A673 (cell line): ENCODE results near the gene AK5. TPM values are rescaled to one million over a fixed set of nuclear protein-coding genes. Genes with fewer than 3 reads are reported as not detected.

Source experiments
- BruUV-seq: library from RNA; stranded (reverse); fragments of 400-500 nt; replicated peaks from 2 replicates; lab custom pipeline; 2021; lab: Mats Ljungman, UMichigan
- CTCF ChIA-PET: fragments of 300-600 bp; sonication (Branson Sonifier 250); formaldehyde crosslinking; loops from one replicate; lab custom pipeline; 2022; ENCODE audit warnings: antibody characterized with exemption; lab: Charles Lee
- POLR2A ChIA-PET: fragments of 300-600 bp; sonication (Branson Sonifier 250); formaldehyde crosslinking; loops from one replicate; lab custom pipeline; 2022; ENCODE audit warnings: antibody characterized with exemption; ENCODE audit not compliant: low non-redundant PET; lab: Charles Lee
- DNase-seq: peaks from one replicate; pipeline ENCODE4 v3.0.0-alpha.2; 2015; ENCODE audit warnings: low spot score
- H3K27ac ChIP-seq: fragments of 200-600 bp; sonication (generic); 2 replicates; pipeline ENCODE4 v1.5.1; 2016; ENCODE audit warnings: mixed run types, low read depth, mild to moderate bottlenecking, mixed read lengths, antibody characterized with exemption, low read length; ENCODE audit not compliant: poor library complexity, severe bottlenecking
- H3K27me3 ChIP-seq: fragments of 200-600 bp; sonication (generic); replicated peaks from 2 replicates; pipeline ENCODE4 v1.6.1; 2017; ENCODE audit warnings: mixed run types, low read depth, mild to moderate bottlenecking, mixed read lengths, antibody characterized with exemption, low read length; ENCODE audit not compliant: insufficient read depth, poor library complexity
- H3K36me3 ChIP-seq: fragments of 200-600 bp; sonication (generic); 2 replicates; pipeline ENCODE4 v1.6.1; 2016; ENCODE audit warnings: mixed run types, mild to moderate bottlenecking, mixed read lengths, antibody characterized with exemption, low read length; ENCODE audit not compliant: insufficient read depth, poor library complexity, severe bottlenecking
- H3K4me1 ChIP-seq: fragments of 200-600 bp; sonication (generic); 2 replicates; pipeline ENCODE4 v1.6.1; 2017; ENCODE audit warnings: mixed run types, mild to moderate bottlenecking, mixed read lengths, antibody characterized with exemption, low read length; ENCODE audit not compliant: insufficient read depth, poor library complexity, severe bottlenecking
- H3K4me3 ChIP-seq: fragments of 200-600 bp; sonication (generic); 2 replicates; pipeline ENCODE4 v1.5.1; 2016; ENCODE audit warnings: low read depth, mixed run types, mild to moderate bottlenecking, mixed read lengths, low read length; ENCODE audit not compliant: poor library complexity, severe bottlenecking
- H3K9me3 ChIP-seq: fragments of 200-600 bp; sonication (generic); 2 replicates; pipeline ENCODE4 v1.6.1; 2016; ENCODE audit warnings: mixed run types, low read depth, mild to moderate bottlenecking, mixed read lengths, antibody characterized with exemption, low read length; ENCODE audit not compliant: poor library complexity, severe bottlenecking
- CTCF ChIP-seq: fragments of 300-800, 200-600 bp; sonication (generic); conservative IDR thresholded peaks from 2 replicates; pipeline ENCODE4 v1.5.1; 2017; ENCODE audit warnings: low read depth, mild to moderate bottlenecking, antibody characterized with exemption, low read length, moderate library complexity, mixed read lengths
- EZH2 ChIP-seq: fragments of 200-600 bp; sonication (generic); IDR thresholded peaks from 2 replicates; pipeline ENCODE4 v1.6.1; 2017; ENCODE audit warnings: borderline replicate concordance, low read depth, mild to moderate bottlenecking, mixed read lengths, antibody characterized with exemption, low read length; ENCODE audit not compliant: poor library complexity, severe bottlenecking
- intact Hi-C: fragments of 100-400 bp; cut with micrococcal nuclease; formaldehyde crosslinking; loops from one replicate; pipeline ENCODE4 v1.10.0; 2022; ENCODE audit not compliant: unreplicated experiment
- total RNA-seq: library from RNA; stranded (reverse); gene quantifications from 2 replicates; pipeline ENCODE4 v1.2.3, GENCODE V29; 2021

The AK5 gene
- total RNA-seq, 1 experiment from 2014 or later: 0.47 TPM

GRCh38 chr1:77271852-77272580 is 9.8 kb upstream of the AK5 start:
- no peak for DNase-seq
- ChIA-PET CTCF (no interaction called here), POLR2A (no interaction called here)
- Histone ChIP-seq H3K4me1 (no peaks in the 10 kb centered on the region), H3K4me3 (no peak overlapping the region), H3K27me3 (no peaks in the 10 kb centered on the region), H3K36me3 (no peaks in the 10 kb centered on the region), H3K27ac (no peak overlapping the region), H3K9me3 (no peaks in the 10 kb centered on the region)
- intact Hi-C loops: no loop called here
- TF ChIP-seq EZH2 (no peak), CTCF (no peak)
- BruUV-seq: no TSS peak

- H3K4me1 ChIP-seq: no peaks in the 10 kb centered on the region
- intact Hi-C loops: no loop called here
- H3K27ac ChIP-seq: no peak overlapping the region
- TF ChIP-seq EZH2 (no peak), CTCF (no peak)
- BruUV-seq: no TSS peak
- H3K9me3 ChIP-seq: no peaks in the 10 kb centered on the region
- no peaks in the 10 kb centered on the region for H3K27me3 ChIP-seq
- DNase-seq: no peak
- H3K4me3 ChIP-seq: no peak overlapping the region
- H3K36me3 ChIP-seq: no peaks in the 10 kb centered on the region
- CTCF ChIA-PET: no interaction called here
- POLR2A ChIA-PET: no interaction called here
Measured at GRCh38 chr1:77273891-77274290, 7.9 kb upstream of the AK5 start.

GRCh38 chr1:77275194-77275593 is 6.6 kb upstream of the AK5 start:
- H3K36me3 ChIP-seq: no peaks in the 10 kb centered on the region
- no TSS peak for BruUV-seq
- intact Hi-C loops: no loop called here
- TF ChIP-seq EZH2 (no peak), CTCF (no peak)
- CTCF ChIA-PET: no interaction called here
- no peak overlapping the region for H3K4me3 ChIP-seq
- DNase-seq: no peak
- H3K27ac ChIP-seq: no peak overlapping the region
- H3K27me3 ChIP-seq: peaks cover 6% of the 10 kb centered on the region
- POLR2A ChIA-PET: no interaction called here
- no peaks in the 10 kb centered on the region for H3K9me3 ChIP-seq
- no peaks in the 10 kb centered on the region for H3K4me1 ChIP-seq
